Activated CD4-positive, alpha-beta T cell treated with anti-CD3 and anti-CD28 coated beads, Interleukin-2, amount 50 U/mL, for 4 hours (primary cell): ENCODE measurements around the gene TRANK1.
A peak's percentile ranks its signal among the peaks of the same experiment; 100 is the strongest.
"Not testable (repeated sequence)": the region's sequence is repeated elsewhere in the genome, so short reads cannot be mapped to it uniquely, and the experiment has no call there.

ENCODE experiments used
- DNase-seq, 2 experiments: peaks; one replicate each; pipeline ENCODE4 v3.0.0-alpha.2; 2020

TRANK1 gene

DNA sequence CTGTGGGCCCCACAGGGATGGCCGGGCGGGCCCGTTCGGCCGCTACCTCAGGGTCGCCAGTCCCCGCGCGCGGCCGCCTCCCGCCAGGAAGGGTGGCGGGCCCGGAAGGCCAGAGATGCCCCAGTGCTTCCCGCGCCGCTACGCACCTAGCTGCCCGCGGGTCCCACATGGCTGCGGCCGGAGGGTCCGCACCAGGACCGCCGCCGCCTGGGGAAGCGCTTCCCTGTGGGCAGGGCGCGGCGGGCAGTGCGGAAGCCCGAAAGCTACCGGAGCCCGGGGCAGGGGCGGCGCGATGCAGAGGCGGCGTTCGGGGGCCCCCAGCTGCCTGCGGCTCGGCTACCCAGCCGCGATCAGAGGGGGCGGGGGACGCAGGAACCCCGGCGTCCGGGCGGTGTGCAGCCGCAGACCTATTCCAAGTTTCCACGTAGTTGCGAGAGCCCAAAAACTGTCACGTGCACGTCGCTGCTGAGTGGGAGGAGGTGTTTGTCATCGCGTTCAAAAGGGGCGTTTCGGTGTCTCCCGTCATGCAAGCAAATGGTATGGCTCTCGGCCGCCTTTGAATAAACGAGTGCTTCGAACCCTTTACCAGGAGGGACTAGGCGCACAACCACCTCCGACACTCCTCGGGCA, at the start of gene TRANK1:
Gene TRANK1 (minus strand): TSS at position 414 of the 630 bp plus-strand sequence. CDS start 245 bp downstream, at position 169.
- peak; percentile 79 to 81 for DNase-seq

DNA sequence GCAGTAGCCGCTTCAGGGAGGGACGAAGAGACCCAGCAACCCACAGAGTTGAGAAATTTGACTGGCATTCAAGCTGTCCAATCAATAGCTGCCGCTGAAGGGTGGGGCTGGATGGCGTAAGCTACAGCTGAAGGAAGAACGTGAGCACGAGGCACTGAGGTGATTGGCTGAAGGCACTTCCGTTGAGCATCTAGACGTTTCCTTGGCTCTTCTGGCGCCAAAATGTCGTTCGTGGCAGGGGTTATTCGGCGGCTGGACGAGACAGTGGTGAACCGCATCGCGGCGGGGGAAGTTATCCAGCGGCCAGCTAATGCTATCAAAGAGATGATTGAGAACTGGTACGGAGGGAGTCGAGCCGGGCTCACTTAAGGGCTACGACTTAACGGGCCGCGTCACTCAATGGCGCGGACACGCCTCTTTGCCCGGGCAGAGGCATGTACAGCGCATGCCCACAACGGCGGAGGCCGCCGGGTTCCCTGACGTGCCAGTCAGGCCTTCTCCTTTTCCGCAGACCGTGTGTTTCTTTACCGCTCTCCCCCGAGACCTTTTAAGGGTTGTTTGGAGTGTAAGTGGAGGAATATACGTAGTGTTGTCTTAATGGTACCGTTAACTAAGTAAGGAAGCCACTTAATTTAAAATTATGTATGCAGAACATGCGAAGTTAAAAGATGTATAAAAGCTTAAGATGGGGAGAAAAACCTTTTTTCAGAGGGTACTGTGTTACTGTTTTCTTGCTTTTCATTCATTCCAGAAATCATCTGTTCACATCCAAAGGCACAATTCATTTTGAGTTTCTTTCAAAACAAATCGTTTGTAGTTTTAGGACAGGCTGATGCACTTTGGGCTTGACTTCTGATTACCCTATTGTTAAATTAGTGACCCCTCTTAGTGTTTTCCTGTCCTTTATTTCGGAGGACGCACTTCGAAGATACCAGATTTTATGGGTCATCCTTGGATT, 48.8 kb upstream of the TRANK1 start, which contains the start of gene MLH1:
Gene MLH1 (plus strand): TSS at position 193 of the 958 bp plus-strand sequence. CDS start 30 bp downstream, at position 223.
- DNase-seq, result peak; percentile 98

DNA sequence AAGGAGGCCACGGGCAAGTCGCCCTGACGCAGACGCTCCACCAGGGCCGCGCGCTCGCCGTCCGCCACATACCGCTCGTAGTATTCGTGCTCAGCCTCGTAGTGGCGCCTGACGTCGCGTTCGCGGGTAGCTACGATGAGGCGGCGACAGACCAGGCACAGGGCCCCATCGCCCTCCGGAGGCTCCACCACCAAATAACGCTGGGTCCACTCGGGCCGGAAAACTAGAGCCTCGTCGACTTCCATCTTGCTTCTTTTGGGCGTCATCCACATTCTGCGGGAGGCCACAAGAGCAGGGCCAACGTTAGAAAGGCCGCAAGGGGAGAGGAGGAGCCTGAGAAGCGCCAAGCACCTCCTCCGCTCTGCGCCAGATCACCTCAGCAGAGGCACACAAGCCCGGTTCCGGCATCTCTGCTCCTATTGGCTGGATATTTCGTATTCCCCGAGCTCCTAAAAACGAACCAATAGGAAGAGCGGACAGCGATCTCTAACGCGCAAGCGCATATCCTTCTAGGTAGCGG, 48.0 kb upstream of the TRANK1 start, which contains the start of gene EPM2AIP1:
Gene EPM2AIP1 (minus strand): TSS at position 326 of the 520 bp plus-strand sequence. CDS start 54 bp downstream, at position 272.
- no peak for DNase-seq

DNA sequence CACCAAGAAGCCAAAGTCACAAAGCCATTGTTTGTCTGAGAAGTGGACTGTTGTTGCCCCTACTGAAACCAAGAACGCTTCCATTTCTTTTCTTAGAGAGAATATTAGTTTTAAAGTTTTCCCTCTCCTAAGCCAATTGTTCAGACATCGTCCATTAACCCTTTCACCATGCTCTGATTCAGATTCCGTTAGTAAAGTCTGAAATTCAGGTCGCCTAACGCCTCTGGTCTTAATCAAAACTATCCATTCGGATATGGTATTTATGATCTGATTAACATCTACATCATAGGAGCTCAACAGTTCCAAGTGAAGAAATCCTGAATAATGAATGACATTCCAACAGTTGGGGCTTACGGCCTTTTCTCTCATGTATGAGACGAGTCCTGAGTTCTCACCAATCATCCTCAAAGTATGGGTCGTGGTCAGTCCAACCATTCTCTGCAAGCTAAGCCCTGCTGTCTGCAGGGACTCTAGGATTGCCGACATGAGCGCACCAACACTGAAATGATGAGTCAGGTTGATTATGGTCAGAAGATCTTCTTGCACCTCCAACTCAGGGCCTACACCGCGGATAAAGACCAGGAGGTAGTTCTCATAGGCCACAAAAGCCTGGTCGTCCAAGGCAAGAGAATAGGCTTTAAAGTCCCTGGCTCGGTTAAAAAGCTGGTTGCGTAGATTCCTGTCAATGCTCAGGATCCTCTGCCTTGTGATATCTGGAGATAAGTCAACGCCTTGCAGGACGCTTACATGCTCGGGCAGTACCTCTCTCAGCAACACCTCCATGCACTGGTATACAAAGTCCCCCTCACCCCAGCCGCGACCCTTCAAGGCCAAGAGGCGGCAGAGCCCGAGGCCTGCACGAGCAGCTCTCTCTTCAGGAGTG, 47.3 kb upstream of the TRANK1 start:
- no peak for DNase-seq

GRCh38 chr3:36991147-36991546, 46.3 kb upstream of the TRANK1 start:
- DNase-seq, result no peak

DNA sequence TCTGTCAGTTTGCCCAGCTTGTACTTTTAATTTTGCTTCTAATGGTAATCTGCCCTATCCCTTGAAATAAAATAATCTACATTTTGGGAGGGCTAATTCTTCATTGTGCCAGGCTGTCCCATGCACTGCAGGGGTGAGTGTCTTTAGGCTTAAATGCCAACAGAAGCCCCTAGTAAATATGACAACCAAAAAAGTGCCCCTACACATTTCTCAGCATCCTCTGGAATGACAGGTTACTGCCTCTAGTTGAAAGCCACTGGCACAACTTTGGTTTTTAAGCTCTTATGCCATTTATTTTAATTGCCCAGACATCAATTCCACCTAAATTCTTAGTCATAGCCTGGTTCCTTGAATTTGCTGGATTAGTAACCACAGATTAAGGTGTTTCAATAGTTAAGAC, 44.7 kb upstream of the TRANK1 start:
- DNase-seq, result no peak

DNA sequence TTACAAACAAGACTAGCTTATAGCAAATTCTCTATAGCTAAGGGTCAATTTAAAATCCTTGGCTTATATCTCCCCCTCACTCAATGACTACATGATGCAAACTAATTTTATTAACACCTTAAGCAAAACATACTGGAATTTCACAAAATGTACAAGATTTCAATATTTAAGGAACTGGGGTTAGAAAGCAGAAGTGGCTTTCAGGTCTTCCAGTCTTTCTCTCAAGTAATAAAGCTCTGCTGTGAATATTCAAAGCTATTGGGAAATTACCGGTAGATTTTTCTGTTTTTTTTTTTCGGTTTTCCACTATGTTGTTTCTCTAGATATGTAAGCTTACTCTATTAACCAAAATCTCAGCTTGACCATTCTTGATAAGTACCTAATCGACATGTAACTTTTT, 44.2 kb upstream of the TRANK1 start:
- no peak for DNase-seq

GRCh38 chr3:36988356-36988755, 43.5 kb upstream of the TRANK1 start:
- no peak for DNase-seq

DNA sequence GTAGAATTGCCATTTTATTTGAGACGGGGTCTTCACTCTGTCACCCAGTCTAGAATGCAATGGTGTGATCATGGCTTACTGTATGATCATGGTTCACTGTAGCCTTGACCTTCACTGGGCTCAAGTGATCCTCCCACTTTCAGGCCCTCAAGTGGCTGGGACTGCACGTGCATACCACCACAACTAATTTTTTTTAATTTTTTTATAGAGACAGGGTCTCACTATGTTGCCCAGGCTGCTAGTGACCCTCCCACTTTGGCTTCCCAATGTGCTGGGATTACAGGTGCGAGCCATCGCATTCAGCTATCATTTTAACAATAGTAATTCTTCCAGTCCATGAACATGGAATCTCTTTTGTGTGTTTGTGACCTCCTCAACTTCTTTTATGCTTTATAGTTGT, 36.2 kb upstream of the TRANK1 start:
- no peak for DNase-seq

DNA sequence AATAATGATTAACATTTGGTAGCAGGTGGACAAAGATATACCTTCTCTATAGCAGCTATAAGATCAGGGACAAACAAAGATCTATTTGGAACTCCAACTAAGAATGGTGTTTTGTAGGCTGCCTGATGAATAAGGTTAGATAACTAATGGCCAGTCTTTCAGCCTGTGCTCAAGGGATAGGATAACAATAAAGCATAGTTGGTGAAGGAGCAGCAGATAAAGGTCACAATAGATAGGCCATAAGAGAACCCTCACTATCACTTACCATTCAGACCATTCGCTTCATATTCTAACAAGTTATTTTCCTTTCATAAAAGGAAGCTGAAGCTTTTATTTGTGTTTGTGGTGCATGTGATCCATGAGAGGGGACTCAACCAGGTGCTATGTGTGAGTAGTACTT, 28.3 kb upstream of the TRANK1 start:
- DNase-seq, result no peak

- DNase-seq, result no peak
Measured at GRCh38 chr3:36972163-36972562, 27.3 kb upstream of the TRANK1 start.

DNA sequence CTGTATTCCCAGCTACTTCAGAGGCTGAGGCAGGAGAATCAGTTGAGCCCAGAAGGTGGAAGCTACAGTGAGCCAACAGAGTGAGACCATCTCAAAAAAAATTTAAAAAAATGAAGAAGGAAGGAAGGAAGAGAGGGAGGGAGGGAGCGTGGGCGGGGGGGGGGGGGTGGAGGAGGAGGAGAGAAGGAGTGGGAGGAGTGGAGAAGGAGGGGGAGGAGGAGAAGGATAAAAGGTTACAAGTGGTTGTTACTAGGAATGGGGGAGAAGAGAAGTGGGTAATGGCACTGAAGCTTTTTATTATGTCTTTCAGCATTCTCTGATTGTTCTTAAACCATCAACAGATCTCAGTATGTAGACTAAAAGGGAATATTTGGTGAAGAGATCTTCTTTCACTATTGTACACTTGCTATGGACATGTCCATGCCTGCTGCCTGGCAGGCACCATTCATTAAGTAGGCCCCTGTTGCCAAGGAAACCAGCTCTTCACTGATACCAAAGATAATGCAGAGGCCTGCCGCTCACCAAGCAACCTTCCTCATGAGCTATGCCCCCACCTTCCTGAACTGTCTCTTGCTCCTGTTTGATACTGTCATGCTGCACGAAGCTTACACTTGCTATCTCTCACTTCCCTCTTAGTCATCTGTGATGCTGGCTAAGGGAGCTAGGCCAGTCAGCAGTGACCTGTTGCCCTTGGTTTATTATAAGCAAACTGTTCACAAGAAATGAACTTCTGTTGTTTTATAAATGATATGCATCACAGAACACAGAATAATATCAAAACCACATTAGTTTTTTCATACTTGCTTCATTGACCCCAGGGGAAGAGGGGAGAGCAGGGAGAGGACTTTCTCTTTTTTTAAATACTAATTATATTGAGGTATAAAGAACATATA, 24.9 kb upstream of the TRANK1 start:
- DNase-seq, result peak in 1 of 2 experiments; percentile 17

- no peak for DNase-seq
Measured at GRCh38 chr3:36969085-36969484, 24.2 kb upstream of the TRANK1 start.

DNA sequence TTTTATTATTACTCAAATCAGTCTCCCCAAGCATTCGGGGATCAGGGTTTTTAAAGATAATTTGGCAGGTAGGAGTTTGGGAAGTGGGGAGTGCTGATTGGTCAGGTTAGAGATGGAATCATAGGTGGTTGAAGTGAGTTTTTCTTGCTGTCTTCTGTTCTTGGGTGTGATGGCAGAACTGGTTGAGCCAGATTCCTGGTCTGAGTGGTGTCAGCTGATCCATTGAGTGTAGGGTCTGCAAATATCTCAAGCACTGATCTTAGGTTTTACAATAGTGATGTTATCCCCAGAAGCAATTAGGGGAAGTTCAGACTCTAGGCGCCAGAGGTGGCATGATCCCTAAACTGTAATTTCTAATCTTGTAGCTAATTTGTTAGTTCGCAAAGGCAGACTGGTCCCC, 20.6 kb upstream of the TRANK1 start:
- DNase-seq, result no peak

- DNase-seq, result no peak
Measured at GRCh38 chr3:36964817-36965216, 20.0 kb upstream of the TRANK1 start.

DNA sequence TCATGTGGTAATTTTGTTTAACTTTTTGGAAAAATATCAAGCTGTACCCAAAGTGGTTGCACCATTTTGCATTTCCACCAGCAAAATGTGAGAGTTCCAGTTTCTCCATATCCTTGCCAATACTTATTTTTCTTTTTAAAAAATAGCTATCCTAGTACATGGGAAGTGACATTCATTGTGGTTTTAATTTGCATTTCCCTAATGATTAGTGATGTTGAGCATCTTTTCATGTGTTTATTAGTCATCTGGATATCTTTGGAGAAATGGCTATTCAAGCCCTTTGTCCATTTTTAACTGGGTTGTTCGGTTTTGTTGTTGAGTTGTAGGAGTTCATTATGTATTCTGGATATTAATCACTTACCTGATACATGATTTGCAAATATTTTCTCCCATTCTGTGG, 19.5 kb upstream of the TRANK1 start:
- DNase-seq, result no peak

- DNase-seq, result not testable (repeated sequence)
Measured at GRCh38 chr3:36963008-36963407, 18.2 kb upstream of the TRANK1 start.

DNA sequence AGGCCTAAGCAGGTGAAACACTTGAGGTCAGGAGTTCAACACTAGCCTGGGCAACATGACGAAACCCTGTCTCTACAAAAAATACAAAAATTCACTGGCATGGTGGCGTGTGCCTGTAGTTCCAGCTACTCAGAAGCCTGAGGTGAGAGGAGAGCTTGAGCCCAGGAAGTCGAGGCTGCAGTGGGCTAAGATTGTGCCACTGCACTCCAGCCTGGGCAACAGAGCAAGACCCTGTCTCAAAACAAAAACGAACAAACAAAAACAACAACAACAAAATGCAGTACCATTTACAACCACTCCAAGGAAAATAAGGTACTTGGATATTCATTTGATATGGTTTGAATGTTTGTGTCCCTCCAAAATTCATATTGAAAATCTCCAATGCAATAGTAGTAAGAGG, 15.6 kb upstream of the TRANK1 start:
- DNase-seq, result no peak

DNA sequence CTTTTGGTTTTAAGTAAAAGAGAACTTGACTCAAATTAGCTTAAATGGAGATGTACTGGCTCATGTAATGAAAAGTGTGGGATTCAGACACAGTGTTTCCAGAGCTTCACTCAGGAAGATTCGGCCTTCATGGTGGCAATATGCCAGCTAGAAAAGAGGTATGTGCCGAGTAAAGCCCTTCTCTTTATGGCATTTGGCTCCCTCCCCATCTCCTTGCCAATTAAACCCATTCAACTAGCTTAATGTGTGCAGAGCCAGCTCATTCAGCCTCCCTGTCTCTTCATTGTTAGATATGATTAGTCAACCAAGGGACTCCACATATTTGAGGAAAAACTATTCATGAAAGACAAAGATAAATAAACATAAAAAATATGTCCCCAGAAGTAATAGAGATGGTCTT, 15.0 kb upstream of the TRANK1 start:
- DNase-seq, result no peak

GRCh38 chr3:36957862-36958686, 13.2 kb upstream of the TRANK1 start:
- no peak for DNase-seq

- DNase-seq, result no peak
Measured at GRCh38 chr3:36957063-36957462, 12.2 kb upstream of the TRANK1 start.
